Immature natural killer cell (primary cell): ENCODE measurements around the gene NUP62CL. TPM values are rescaled to one million over a fixed set of nuclear protein-coding genes. Genes with fewer than 3 reads are reported as not detected.
A peak's percentile ranks its signal among the peaks of the same experiment; 100 is the strongest.
"Not testable (repeated sequence)": the region's sequence is repeated elsewhere in the genome, so short reads cannot be mapped to it uniquely, and the experiment has no call there.

Source experiments
- DNase-seq, 3 donors: peaks; one replicate each; pipeline ENCODE4 v3.0.0; 2022; ENCODE audit warnings: mixed read lengths in 1 of 3
- H3K27ac Mint-ChIP-seq, 6 donors: one replicate each; pipeline ENCODE4 v1.8.0; 2020; ENCODE audit warnings: mixed read lengths in 6 of 6, mild to moderate bottlenecking in 5 of 6, inconsistent platforms in 4 of 6, moderate library complexity in 3 of 6
- H3K27me3 Mint-ChIP-seq, 3 donors: one replicate each; pipeline ENCODE4 v1.8.0; 2020 to 2021; ENCODE audit warnings: low read depth in 3 of 3, mild to moderate bottlenecking in 3 of 3, mixed read lengths in 3 of 3, moderate library complexity in 3 of 3, inconsistent platforms in 1 of 3
- H3K36me3 Mint-ChIP-seq, 3 donors: one replicate each; pipeline ENCODE4 v1.8.0; 2020; ENCODE audit warnings: mixed read lengths in 3 of 3, inconsistent platforms in 2 of 3, mild to moderate bottlenecking in 2 of 3
- H3K4me1 Mint-ChIP-seq, 2 donors: one replicate each; pipeline ENCODE4 v1.8.0; 2020; ENCODE audit warnings: inconsistent platforms in 2 of 2, mild to moderate bottlenecking in 2 of 2, mixed read lengths in 2 of 2, moderate library complexity in 1 of 2
- H3K4me3 Mint-ChIP-seq, 5 donors: one replicate each; pipeline ENCODE4 v1.8.0; 2020; ENCODE audit warnings: mild to moderate bottlenecking in 5 of 5, mixed read lengths in 5 of 5, inconsistent platforms in 3 of 5, moderate library complexity in 3 of 5
- H3K9me3 Mint-ChIP-seq, 6 donors: one replicate each; pipeline ENCODE4 v1.8.0; 2020; ENCODE audit warnings: mild to moderate bottlenecking in 6 of 6, mixed read lengths in 6 of 6, inconsistent platforms in 4 of 6, moderate library complexity in 3 of 6
- polyA plus RNA-seq, 3 donors: library from polyadenylated mRNA; unstranded; fragments of 300-500 nt; fragmentation: Illumina TruSeq; gene quantifications; one replicate each; pipeline ENCODE4 v1.2.3, GENCODE V29; 2021

The NUP62CL gene, protein sequence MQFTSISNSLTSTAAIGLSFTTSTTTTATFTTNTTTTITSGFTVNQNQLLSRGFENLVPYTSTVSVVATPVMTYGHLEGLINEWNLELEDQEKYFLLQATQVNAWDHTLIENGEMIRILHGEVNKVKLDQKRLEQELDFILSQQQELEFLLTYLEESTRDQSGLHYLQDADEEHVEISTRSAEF
- 1 to 10 TPM in 2 of 3 donors, not detected in 1; 1.3 to 1.7 TPM for polyA plus RNA-seq

DNA sequence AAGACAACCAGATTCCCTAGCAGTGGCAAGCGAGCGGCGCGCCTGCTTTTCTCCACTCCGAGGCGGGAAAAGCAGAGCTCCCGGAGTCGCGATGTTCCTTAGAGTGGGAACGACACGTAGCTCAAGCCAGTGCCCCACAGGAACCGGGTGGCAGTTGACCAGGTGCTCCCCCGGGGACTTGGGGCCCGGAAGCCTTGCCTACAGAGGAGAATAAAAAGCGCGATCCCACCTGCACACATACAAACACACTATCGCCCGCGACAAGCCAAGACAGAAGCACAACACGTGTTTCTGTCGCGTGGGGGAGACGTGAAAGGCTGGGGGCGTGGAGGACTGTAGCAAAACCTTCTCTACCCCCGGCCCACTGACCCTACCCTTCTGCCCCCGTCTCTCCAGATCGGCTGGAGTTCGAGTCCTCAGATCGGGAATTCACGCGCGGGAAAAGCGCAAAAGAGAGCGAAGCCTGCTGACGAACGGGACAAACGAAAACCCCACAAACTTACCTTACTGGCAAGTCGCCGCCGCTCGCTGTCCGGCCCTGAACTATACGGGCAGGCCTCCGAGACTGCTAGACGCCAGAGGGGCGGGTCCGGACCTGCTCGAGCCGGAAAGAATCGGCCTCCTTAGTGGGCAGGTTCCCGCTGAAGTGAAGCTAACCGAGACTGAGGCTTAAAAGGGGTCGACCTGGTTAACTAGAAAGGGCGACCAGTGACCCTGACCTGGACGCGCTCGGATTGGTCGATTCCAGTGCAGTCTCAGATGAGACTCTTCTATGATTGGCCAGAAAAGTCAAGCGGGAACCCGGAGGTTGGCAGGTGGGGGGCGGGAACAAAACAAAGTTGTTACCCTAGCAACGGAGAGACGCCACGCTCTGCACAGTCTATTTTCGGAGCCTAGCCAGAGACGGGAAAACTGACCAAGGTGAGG is at the start of gene NUP62CL, which contains the start of gene DNAAF6:
TSS of gene NUP62CL (minus strand) at position 664 of the 927 bp plus-strand sequence. CDS start 31,287 bp downstream, outside the sequence.
TSS of gene DNAAF6 (plus strand) at position 842 of the 927 bp plus-strand sequence. CDS start 6,265 bp downstream, outside the sequence.
- peaks cover 3% of the 10 kb centered on the region in 3 donors for H3K27me3 Mint-ChIP-seq
- no peaks in the 10 kb centered on the region for H3K9me3 Mint-ChIP-seq
- peak; percentile 59 to 70 (median 66) for DNase-seq
- H3K4me1 Mint-ChIP-seq, result peaks cover 8 to 16% of the 10 kb centered on the region in 2 donors
- H3K36me3 Mint-ChIP-seq, result no peaks in the 10 kb centered on the region
- peak within 1 kb of the TSS in 4 of 6 donors; percentile 7 to 67 (median 52) for H3K27ac Mint-ChIP-seq
- peak within 1 kb of the TSS; percentile 85 to 92 (median 88) for H3K4me3 Mint-ChIP-seq

DNA sequence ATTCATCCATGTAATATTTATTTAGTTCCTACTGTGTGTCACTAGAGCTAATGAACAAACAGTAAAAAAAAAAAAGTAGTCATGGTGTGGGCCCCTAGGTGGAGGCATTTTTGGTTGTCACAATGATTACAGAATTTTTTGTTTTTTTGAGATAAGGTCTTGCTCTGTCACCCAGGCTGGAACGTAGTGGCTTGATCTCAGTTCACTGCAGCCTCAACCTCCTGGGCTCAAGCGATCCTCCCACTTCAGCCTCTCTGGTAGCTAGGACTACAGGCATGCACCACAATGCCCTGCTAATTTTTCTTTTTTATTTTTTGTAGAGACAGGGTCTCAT is 22.2 kb upstream of the NUP62CL start:
- no peak overlapping the region for H3K4me3 Mint-ChIP-seq
- H3K4me1 Mint-ChIP-seq, result no peaks in the 10 kb centered on the region
- no peak for DNase-seq
- H3K27me3 Mint-ChIP-seq, result peaks cover 0 to 22% (median 1%) of the 10 kb centered on the region in 3 donors
- no peaks in the 10 kb centered on the region for H3K36me3 Mint-ChIP-seq
- H3K27ac Mint-ChIP-seq, result no peak overlapping the region
- peaks cover 0 to 2% (median 0%) of the 10 kb centered on the region in 6 donors for H3K9me3 Mint-ChIP-seq

DNA sequence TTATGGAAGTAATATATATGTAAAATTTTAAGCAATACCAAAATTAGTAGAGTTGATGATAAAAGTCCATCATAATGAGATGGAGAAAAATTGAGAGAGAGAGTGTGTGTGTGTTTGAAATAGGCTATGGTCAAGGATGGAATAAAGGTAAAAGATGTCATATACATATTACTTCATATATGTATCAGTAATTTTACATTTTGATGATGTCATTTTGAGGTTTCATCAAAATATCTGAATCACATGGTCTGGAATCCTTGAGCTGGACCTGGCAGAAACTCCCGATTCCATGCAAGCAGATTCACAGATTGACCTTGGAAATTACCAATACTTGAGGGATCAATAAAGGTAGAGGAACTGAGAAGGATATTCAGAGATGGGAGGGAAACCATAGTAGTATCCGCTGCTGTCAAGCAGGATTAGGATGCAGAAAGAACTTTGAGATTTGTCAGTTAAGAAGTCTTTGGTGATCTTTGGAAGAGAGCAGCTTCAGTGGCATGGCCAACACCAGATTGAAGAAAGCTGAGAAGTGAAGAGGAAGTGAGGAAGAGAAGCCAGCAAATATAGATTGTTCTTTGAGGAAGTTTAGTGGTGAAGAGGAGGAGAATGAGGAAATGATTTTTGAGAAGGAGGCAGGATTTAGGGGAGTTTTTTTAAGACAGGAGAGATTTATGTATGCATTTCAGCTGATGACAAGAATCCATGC is 21.7 kb upstream of the NUP62CL start:
- Mint-ChIP-seq H3K9me3 (peaks cover 0 to 2% (median 0%) of the 10 kb centered on the region in 6 donors), H3K4me3 (no peak overlapping the region), H3K4me1 (no peaks in the 10 kb centered on the region), H3K27me3 (peaks cover 0 to 22% (median 1%) of the 10 kb centered on the region in 3 donors), H3K36me3 (no peaks in the 10 kb centered on the region), H3K27ac (no peak overlapping the region)
- no peak for DNase-seq

DNA sequence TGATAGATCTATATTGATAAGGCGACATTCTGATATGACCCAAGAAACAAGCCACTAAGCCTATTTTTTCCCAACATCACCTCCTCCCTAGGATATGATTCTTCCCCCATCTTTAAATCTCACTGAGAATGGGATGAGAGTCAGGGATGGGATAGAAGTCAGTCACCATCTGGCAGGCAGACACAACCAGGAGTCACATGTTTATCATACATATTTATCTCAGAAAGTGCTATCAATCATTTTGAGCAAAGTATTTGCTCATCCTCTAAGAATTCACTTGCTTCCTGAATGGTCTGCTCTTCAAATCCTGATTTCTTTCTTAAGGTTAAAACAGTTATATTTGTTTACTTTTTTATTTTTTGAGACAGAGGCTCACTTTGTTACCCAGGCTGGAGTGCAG is 20.5 kb upstream of the NUP62CL start:
- Mint-ChIP-seq H3K27me3 (peaks cover 0 to 22% (median 1%) of the 10 kb centered on the region in 3 donors), H3K4me3 (no peak overlapping the region), H3K27ac (no peak overlapping the region), H3K9me3 (peaks cover 0 to 2% (median 0%) of the 10 kb centered on the region in 6 donors), H3K4me1 (no peaks in the 10 kb centered on the region), H3K36me3 (no peaks in the 10 kb centered on the region)
- no peak for DNase-seq

DNA sequence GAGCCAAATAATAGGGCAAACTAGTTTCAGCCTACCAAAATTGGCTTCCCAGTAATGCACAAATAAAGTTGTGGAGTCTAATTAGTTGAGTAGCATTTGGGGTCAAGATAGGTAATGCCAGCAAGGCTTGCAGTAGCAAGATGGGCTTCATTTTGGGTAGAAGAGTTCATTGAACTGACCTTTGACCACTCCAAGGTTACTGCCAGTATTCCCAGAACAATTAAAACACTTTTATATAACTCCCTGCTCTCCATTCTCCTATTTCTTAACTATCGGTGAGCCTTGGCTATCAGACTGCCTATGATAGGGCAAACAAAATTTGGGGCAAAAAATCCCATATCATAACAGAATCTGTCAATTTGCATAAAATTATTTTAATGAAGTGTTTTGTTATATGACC is 7.2 kb upstream of the NUP62CL start:
- DNase-seq, result no peak
- H3K27ac Mint-ChIP-seq, result no peak overlapping the region
- H3K9me3 Mint-ChIP-seq, result peaks cover 0 to 3% (median 0%) of the 10 kb centered on the region in 6 donors
- no peaks in the 10 kb centered on the region for H3K4me1 Mint-ChIP-seq
- H3K4me3 Mint-ChIP-seq, result no peak overlapping the region
- H3K27me3 Mint-ChIP-seq, result peaks cover 4 to 8% (median 7%) of the 10 kb centered on the region in 3 donors
- no peaks in the 10 kb centered on the region for H3K36me3 Mint-ChIP-seq

DNA sequence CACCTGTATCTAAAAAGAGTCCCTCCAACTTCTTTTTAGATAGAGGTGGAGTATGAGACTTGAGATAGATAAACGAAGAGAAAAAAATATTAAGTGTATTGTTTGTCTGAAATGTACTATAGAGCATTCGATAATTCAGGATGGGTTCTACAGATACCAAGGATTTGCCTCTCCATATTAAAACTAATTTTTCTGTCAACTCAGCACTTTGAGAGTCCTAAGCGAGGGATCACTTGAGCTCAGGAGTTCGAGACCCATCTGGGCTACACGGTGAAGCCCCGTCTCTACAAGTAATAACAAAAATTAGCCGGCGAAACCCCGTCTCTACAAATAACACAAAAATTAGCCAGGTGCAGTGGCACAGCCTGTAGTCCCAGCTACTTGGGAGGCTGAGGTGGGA is 1.7 kb upstream of the NUP62CL start:
- H3K4me1 Mint-ChIP-seq, result peaks cover 8 to 16% of the 10 kb centered on the region in 2 donors
- no peaks in the 10 kb centered on the region for H3K36me3 Mint-ChIP-seq
- H3K4me3 Mint-ChIP-seq, result no peak overlapping the region
- no peaks in the 10 kb centered on the region for H3K9me3 Mint-ChIP-seq
- H3K27me3 Mint-ChIP-seq, result peaks cover 3% of the 10 kb centered on the region in 3 donors
- no peak overlapping the region for H3K27ac Mint-ChIP-seq
- DNase-seq, result no peak

DNA sequence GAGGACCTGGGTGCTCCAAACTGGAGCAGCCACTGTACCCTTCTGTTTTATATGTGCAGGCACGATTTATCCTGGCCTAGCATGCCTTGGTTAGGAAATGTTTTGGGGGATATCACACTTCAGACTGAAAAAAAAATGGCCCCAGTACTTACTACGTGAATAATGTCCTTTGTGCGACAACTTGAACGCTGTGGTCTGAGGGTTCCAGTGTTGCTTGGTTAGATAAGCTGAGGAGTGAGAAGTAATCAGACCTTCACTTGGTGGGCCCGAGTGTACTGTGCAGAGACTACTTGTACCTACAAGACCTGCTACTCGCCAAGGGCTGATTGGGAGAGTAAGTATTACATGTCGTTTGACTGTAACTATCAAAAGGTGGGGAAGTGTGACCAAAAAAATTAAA is 856 bp upstream of the NUP62CL start:
- no peak for DNase-seq
- H3K9me3 Mint-ChIP-seq, result no peaks in the 10 kb centered on the region
- peak overlapping the region in 1 of 5 donors; percentile 44 for H3K4me3 Mint-ChIP-seq
- H3K36me3 Mint-ChIP-seq, result no peaks in the 10 kb centered on the region
- no peak overlapping the region for H3K27ac Mint-ChIP-seq
- peaks cover 8 to 16% of the 10 kb centered on the region in 2 donors for H3K4me1 Mint-ChIP-seq
- peaks cover 3% of the 10 kb centered on the region in 3 donors for H3K27me3 Mint-ChIP-seq

DNA sequence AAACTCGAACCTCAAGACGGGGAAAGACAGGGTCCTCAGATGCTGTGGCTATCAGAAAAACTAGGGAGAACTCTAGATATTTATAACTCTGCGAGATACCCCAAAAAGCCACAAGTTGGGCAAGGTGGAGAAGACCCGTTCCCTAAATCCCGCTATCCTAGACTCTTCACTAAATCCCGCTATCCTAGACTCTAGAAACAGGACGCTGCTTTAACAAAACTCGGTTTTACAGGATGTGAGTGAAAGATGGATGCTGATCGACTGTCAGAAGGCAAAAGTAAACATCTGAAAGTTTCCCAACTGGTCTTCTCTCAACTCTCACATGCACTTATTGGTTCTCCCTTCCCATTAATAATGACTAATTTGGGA is 448 bp upstream of the NUP62CL start:
- H3K4me1 Mint-ChIP-seq, result peaks cover 8 to 16% of the 10 kb centered on the region in 2 donors
- no peak for DNase-seq
- peak overlapping the region in 1 of 6 donors; percentile 67 for H3K27ac Mint-ChIP-seq
- no peaks in the 10 kb centered on the region for H3K9me3 Mint-ChIP-seq
- peak overlapping the region; percentile 85 to 92 (median 88) for H3K4me3 Mint-ChIP-seq
- H3K36me3 Mint-ChIP-seq, result no peaks in the 10 kb centered on the region
- H3K27me3 Mint-ChIP-seq, result peaks cover 3% of the 10 kb centered on the region in 3 donors

DNA sequence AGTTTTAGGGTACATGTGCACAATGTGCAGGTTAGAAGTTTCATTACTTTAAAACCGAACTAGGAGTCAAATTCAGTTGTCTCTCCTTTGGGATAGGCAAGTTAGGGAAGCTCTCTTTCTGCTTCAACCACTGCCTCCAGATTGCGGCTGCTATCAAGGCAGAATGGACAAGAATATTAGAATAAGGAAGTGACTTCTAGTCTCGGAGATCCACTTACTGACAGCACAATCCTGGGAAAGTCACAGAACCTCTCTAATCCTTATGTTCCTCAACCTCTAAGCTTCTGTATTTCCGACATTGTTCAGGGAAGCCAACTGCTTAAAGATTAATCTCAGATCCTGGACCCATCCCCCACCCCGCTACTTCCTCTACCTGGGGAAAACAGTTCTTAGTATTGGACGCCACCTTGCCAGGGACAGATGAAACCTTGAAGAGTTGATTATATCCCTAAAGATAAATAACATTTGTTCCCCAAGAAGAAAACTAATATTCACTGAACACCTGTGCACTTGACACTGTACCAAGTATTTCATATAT is 2.1 kb downstream of the NUP62CL start:
- Mint-ChIP-seq H3K4me1 (peaks cover 8 to 16% of the 10 kb centered on the region in 2 donors), H3K36me3 (no peaks in the 10 kb centered on the region), H3K4me3 (no peak overlapping the region), H3K27me3 (peaks cover 0 to 3% (median 3%) of the 10 kb centered on the region in 3 donors), H3K9me3 (no peaks in the 10 kb centered on the region), H3K27ac (no peak overlapping the region)
- DNase-seq, result no peak

DNA sequence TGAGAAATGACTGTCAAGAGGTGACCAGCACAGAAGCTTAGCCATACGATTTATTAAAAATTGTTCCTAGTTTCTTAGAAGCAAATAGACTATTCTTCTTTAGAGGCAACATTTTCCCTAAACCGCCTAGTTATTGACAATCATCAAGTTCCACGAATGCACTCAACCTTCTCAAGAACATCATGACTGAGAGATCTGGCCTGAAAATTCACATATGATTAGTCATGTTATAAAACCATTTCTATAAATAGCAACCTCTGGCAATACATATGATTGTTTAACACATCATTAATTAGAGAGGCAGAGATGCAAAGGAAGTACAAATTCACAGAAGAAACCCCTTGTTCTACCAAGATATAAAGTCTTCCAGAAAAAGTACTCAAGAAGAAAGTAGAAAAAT is 6.7 kb downstream of the NUP62CL start:
- H3K27ac Mint-ChIP-seq, result no peak overlapping the region
- DNase-seq, result no peak
- no peaks in the 10 kb centered on the region for H3K36me3 Mint-ChIP-seq
- H3K27me3 Mint-ChIP-seq, result peaks cover 0 to 3% (median 2%) of the 10 kb centered on the region in 3 donors
- H3K4me3 Mint-ChIP-seq, result no peak overlapping the region
- H3K9me3 Mint-ChIP-seq, result no peaks in the 10 kb centered on the region
- no peaks in the 10 kb centered on the region for H3K4me1 Mint-ChIP-seq

DNA sequence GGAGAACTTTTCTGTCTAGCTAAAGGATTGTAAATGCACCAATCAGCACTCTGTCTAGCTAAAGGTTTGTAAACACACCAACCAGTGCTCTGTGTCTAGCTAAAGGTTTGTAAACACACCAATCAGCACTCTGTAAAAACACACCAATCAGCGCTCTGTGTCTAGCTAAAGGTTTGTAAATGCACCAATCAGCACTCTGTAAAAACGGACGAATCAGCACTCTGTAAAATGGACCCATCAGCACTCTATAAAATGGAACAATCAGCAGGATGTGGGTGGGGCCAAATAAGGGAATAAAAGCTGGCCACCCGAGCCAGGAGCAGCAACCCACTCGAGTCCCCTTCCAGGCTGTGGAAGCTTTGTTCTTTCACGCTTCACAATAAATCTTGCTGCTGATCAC is 8.2 kb downstream of the NUP62CL start:
- not testable (repeated sequence) for H3K4me1 Mint-ChIP-seq, DNase-seq, H3K4me3 Mint-ChIP-seq, H3K9me3 Mint-ChIP-seq, H3K27me3 Mint-ChIP-seq, H3K27ac Mint-ChIP-seq, H3K36me3 Mint-ChIP-seq

DNA sequence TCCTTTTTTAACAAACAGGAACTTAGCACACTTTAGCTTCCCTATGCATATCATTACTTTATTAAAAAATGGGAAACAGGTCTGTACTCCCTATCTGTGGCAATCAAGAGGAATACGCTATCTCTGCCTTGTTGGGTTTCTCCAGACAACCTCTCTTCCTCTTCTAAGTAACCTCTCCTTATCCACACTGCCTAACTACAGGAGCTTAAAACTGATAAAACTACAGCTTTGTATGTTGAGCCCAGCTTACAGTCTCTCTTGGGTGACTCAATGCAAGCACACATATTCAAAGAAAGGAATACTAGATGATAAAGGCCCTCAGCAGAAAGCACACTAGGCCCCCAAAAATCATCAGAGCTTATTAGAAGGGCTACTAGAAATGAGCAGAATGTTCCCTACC is 8.9 kb downstream of the NUP62CL start:
- no peak for DNase-seq
- Mint-ChIP-seq H3K4me3 (no peak overlapping the region), H3K9me3 (no peaks in the 10 kb centered on the region), H3K36me3 (no peaks in the 10 kb centered on the region), H3K4me1 (no peaks in the 10 kb centered on the region), H3K27ac (no peak overlapping the region), H3K27me3 (peaks cover 0 to 2% (median 0%) of the 10 kb centered on the region in 3 donors)

DNA sequence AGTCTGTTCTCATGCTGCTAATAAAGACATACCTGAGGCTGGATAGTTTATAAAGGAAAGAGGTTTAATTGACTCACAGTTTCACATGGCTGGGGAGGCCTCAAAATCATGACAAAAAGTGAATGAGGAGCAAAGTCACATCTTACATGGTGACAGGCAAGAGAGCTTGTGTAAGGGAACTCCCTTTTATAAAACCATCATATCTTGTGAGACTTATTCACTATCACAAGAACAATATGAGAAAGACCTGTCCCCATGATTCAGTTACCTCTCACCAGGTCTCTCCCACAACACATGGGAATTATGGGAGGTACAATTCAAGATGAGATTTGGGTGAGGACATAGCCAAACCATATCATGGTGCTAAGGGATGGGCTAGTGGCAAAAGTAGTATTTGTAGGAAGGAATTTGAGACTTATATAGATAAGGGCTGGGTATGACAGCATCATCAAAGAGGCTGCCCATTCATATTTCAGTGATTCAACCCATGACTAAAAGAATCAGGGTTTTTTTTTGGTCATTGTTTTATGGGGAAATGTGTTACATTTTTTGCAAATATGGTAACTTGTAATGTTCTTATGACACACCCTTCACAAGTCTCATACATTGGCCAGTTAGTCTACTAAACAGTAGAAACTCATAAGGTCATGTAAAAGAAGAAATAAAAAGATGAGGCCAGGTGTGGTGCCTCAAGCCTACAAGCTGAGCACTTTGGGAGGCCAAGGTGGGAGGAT is 34.7 kb downstream of the NUP62CL start:
- H3K9me3 Mint-ChIP-seq, result no peaks in the 10 kb centered on the region
- no peak for DNase-seq
- H3K27me3 Mint-ChIP-seq, result peaks cover 0 to 6% (median 2%) of the 10 kb centered on the region in 3 donors
- peaks cover 10 to 20% of the 10 kb centered on the region in 2 donors for H3K4me1 Mint-ChIP-seq
- H3K4me3 Mint-ChIP-seq, result no peak overlapping the region
- no peak overlapping the region for H3K27ac Mint-ChIP-seq
- H3K36me3 Mint-ChIP-seq, result no peaks in the 10 kb centered on the region
